ENCODE results near the gene CBFA2T3.
"Not testable (repeated sequence)": the region's sequence is repeated elsewhere in the genome, so short reads cannot be mapped to it uniquely, and the experiment has no call there.

Gene CBFA2T3

GRCh38 chr16:88920618-88921590 lies 56.1 kb downstream of the CBFA2T3 start:
- peak; percentile 76 for DNase-seq

GRCh38 chr16:88919936-88920335 lies 57.1 kb downstream of the CBFA2T3 start:
- no peak for DNase-seq

GRCh38 chr16:88918896-88919295 lies 58.1 kb downstream of the CBFA2T3 start:
- DNase-seq: not testable (repeated sequence)

- no peak for DNase-seq
Observed at GRCh38 chr16:88917915-88918627, 58.9 kb downstream of the CBFA2T3 start.

GRCh38 chr16:88917146-88917914 lies 59.7 kb downstream of the CBFA2T3 start:
- DNase-seq: no peak

GRCh38 chr16:88915639-88916327 lies 61.2 kb downstream of the CBFA2T3 start:
- no peak for DNase-seq

GRCh38 chr16:88914750-88915368 lies 62.1 kb downstream of the CBFA2T3 start:
- no peak for DNase-seq

GRCh38 chr16:88913870-88914269 lies 63.1 kb downstream of the CBFA2T3 start:
- no peak for DNase-seq

- DNase-seq: no peak
Observed at GRCh38 chr16:88913001-88913612, 63.9 kb downstream of the CBFA2T3 start.

- DNase-seq: no peak
Observed at GRCh38 chr16:88912556-88912955, 64.5 kb downstream of the CBFA2T3 start.

GRCh38 chr16:88911946-88912310 lies 65.1 kb downstream of the CBFA2T3 start:
- no peak for DNase-seq

- no peak for DNase-seq
Observed at GRCh38 chr16:88911136-88911945, 65.7 kb downstream of the CBFA2T3 start.

- no peak for DNase-seq
Observed at GRCh38 chr16:88910284-88911135, 66.5 kb downstream of the CBFA2T3 start.

- DNase-seq: no peak
Observed at GRCh38 chr16:88909431-88910210, 67.4 kb downstream of the CBFA2T3 start.

- DNase-seq: no peak
Observed at GRCh38 chr16:88908307-88908706, 68.7 kb downstream of the CBFA2T3 start.

GRCh38 chr16:88907768-88908167 lies 69.2 kb downstream of the CBFA2T3 start:
- no peak for DNase-seq

GRCh38 chr16:88906535-88907105 lies 70.4 kb downstream of the CBFA2T3 start:
- no peak for DNase-seq

- no peak for DNase-seq
Observed at GRCh38 chr16:88906020-88906419, 71.0 kb downstream of the CBFA2T3 start.

- no peak for DNase-seq
Observed at GRCh38 chr16:88905563-88905962, 71.4 kb downstream of the CBFA2T3 start.
